Cardiac muscle cell (in vitro differentiated cells and primary cell): ENCODE measurements around the gene NEDD4L. TPM values are rescaled to one million over a fixed set of nuclear protein-coding genes. Genes with fewer than 3 reads are reported as not detected.
"Not testable (repeated sequence)": the region's sequence is repeated elsewhere in the genome, so short reads cannot be mapped to it uniquely, and the experiment has no call there.

ENCODE experiments used
- DNase-seq, 2 donors: peaks; one replicate each; pipeline versions ENCODE4 v3.0.0 to v3.0.0-alpha.2; 2010 to 2017; ENCODE audit warnings: low read depth in 1 of 2, low spot score in 1 of 2
- H3K27ac ChIP-seq: fragments of 200-600 bp; sonication (generic); 2 replicates; pipeline ENCODE4 v1.5.1; 2016
- H3K27me3 ChIP-seq: fragments of 200-600 bp; sonication (generic); 2 replicates; pipeline ENCODE4 v1.6.0; 2016; ENCODE audit warnings: control low read depth
- H3K36me3 ChIP-seq: fragments of 200-600 bp; sonication (generic); 2 replicates; pipeline ENCODE4 v1.5.1; 2016; ENCODE audit warnings: control low read depth
- H3K4me1 ChIP-seq: fragments of 200-600 bp; sonication (generic); 2 replicates; pipeline ENCODE4 v1.8.1; 2017; ENCODE audit warnings: low read depth, mild to moderate bottlenecking, mixed run types
- H3K4me3 ChIP-seq: fragments of 200-600 bp; sonication (generic); 2 replicates; pipeline ENCODE4 v1.5.1; 2016; ENCODE audit warnings: mild to moderate bottlenecking
- H3K9me3 ChIP-seq: fragments of 200-600 bp; sonication (generic); 2 replicates; pipeline ENCODE4 v1.5.1; 2017; ENCODE audit warnings: low read depth, mild to moderate bottlenecking, control low read depth
- CTCF ChIP-seq: IDR thresholded peaks from 2 replicates; pipeline ENCODE4 v1.5.1; 2012; ENCODE audit warnings: low read depth, mild to moderate bottlenecking, low read length
- polyA plus RNA-seq: library from polyadenylated mRNA; unstranded; fragments of >200 nt; fragmentation: Nextera tagmentation; extraction: Ambion mirVana; gene quantifications from 2 replicates; pipeline ENCODE4 v1.2.1, GENCODE V29; 2016
- total RNA-seq: library from RNA; depleted of rRNA; stranded (reverse); fragments of >200 nt; gene quantifications from 2 replicates; pipeline ENCODE4 v1.2.3, GENCODE V29; 2016

The NEDD4L gene
- total and polyA plus RNA-seq, 2 experiments from 2014 or later, result 30.8 to 40.5 TPM

- no peak for TF ChIP-seq CTCF
- H3K36me3 ChIP-seq, result no peaks in the 10 kb centered on the region
- no peaks in the 10 kb centered on the region for H3K9me3 ChIP-seq
- no peak for DNase-seq
- no peaks in the 10 kb centered on the region for H3K4me1 ChIP-seq
- H3K4me3 ChIP-seq, result no peak overlapping the region
- no peak overlapping the region for H3K27ac ChIP-seq
- no peaks in the 10 kb centered on the region for H3K27me3 ChIP-seq
These were observed 334.7 kb downstream of the NEDD4L start for GRCh38 chr18:58378411-58379379.

GRCh38 chr18:58379443-58379842, 335.4 kb downstream of the NEDD4L start:
- DNase-seq, result no peak
- no peaks in the 10 kb centered on the region for H3K36me3 ChIP-seq
- no peaks in the 10 kb centered on the region for H3K4me1 ChIP-seq
- H3K4me3 ChIP-seq, result no peak overlapping the region
- H3K27me3 ChIP-seq, result no peaks in the 10 kb centered on the region
- no peaks in the 10 kb centered on the region for H3K9me3 ChIP-seq
- H3K27ac ChIP-seq, result no peak overlapping the region
- no peak for TF ChIP-seq CTCF

GRCh38 chr18:58380113-58380512, 336.1 kb downstream of the NEDD4L start:
- H3K27me3 ChIP-seq, H3K36me3 ChIP-seq, H3K4me1 ChIP-seq, H3K9me3 ChIP-seq, H3K4me3 ChIP-seq, DNase-seq, H3K27ac ChIP-seq: not testable (repeated sequence)

GRCh38 chr18:58381676-58382411, 337.8 kb downstream of the NEDD4L start:
- no peak for DNase-seq
- Histone ChIP-seq H3K4me1 (no peaks in the 10 kb centered on the region), H3K27ac (no peak overlapping the region), H3K27me3 (no peaks in the 10 kb centered on the region), H3K9me3 (no peaks in the 10 kb centered on the region), H3K36me3 (peaks cover 5% of the 10 kb centered on the region), H3K4me3 (no peak overlapping the region)
- no peak for TF ChIP-seq CTCF

- peaks cover 5% of the 10 kb centered on the region for H3K36me3 ChIP-seq
- no peak for DNase-seq
- no peaks in the 10 kb centered on the region for H3K27me3 ChIP-seq
- no peaks in the 10 kb centered on the region for H3K4me1 ChIP-seq
- no peak overlapping the region for H3K4me3 ChIP-seq
- H3K27ac ChIP-seq, result no peak overlapping the region
- H3K9me3 ChIP-seq, result no peaks in the 10 kb centered on the region
- TF ChIP-seq CTCF, result no peak
These were observed 338.4 kb downstream of the NEDD4L start for GRCh38 chr18:58382446-58382845.

GRCh38 chr18:58385472-58385871, 341.4 kb downstream of the NEDD4L start:
- H3K4me1 ChIP-seq, result peaks cover under 1% of the 10 kb centered on the region
- no peaks in the 10 kb centered on the region for H3K9me3 ChIP-seq
- no peaks in the 10 kb centered on the region for H3K27me3 ChIP-seq
- H3K36me3 ChIP-seq, result peaks cover 16% of the 10 kb centered on the region
- H3K27ac ChIP-seq, result no peak overlapping the region
- no peak overlapping the region for H3K4me3 ChIP-seq
- no peak for DNase-seq
- TF ChIP-seq CTCF, result no peak
